ENCODE data around the gene PRUNE2.

The PRUNE2 gene

GRCh38 chr9:76912636-76913275 lies 6.8 kb upstream of the PRUNE2 start:
- no peaks in the 10 kb centered on the region for H3K4me1 Mint-ChIP-seq (ENCODE audit: low read depth)
- H3K27ac Mint-ChIP-seq = no peak overlapping the region
- no peak overlapping the region for H3K4me3 Mint-ChIP-seq
- no peaks in the 10 kb centered on the region for H3K9me3 Mint-ChIP-seq
- peaks cover 13% of the 10 kb centered on the region for H3K27me3 Mint-ChIP-seq
- intact Hi-C loops (cut with micrococcal nuclease) = no loop called here
- no peaks in the 10 kb centered on the region for H3K36me3 Mint-ChIP-seq (ENCODE audit: low read depth)

- intact Hi-C loops (cut with micrococcal nuclease) = no loop called here
- Mint-ChIP-seq H3K4me1 (ENCODE audit: low read depth) (no peaks in the 10 kb centered on the region), H3K9me3 (no peaks in the 10 kb centered on the region), H3K36me3 (ENCODE audit: low read depth) (no peaks in the 10 kb centered on the region), H3K27me3 (peaks cover 20% of the 10 kb centered on the region), H3K4me3 (no peak overlapping the region), H3K27ac (no peak overlapping the region)
These were observed 6.1 kb upstream of the PRUNE2 start for GRCh38 chr9:76911971-76912370.

GRCh38 chr9:76910861-76911260 lies 4.9 kb upstream of the PRUNE2 start:
- no peaks in the 10 kb centered on the region for H3K4me1 Mint-ChIP-seq (ENCODE audit: low read depth)
- H3K27ac Mint-ChIP-seq = no peak overlapping the region
- intact Hi-C loops (cut with micrococcal nuclease) = no loop called here
- no peak overlapping the region for H3K4me3 Mint-ChIP-seq
- H3K36me3 Mint-ChIP-seq (ENCODE audit: low read depth) = no peaks in the 10 kb centered on the region
- H3K27me3 Mint-ChIP-seq = peaks cover 27% of the 10 kb centered on the region
- H3K9me3 Mint-ChIP-seq = no peaks in the 10 kb centered on the region

GRCh38 chr9:76906647-76906975 lies 697 bp upstream of the PRUNE2 start:
- no peaks in the 10 kb centered on the region for H3K9me3 Mint-ChIP-seq
- H3K27ac Mint-ChIP-seq = no peak overlapping the region
- no peaks in the 10 kb centered on the region for H3K36me3 Mint-ChIP-seq (ENCODE audit: low read depth)
- H3K4me3 Mint-ChIP-seq = no peak overlapping the region
- intact Hi-C loops (cut with micrococcal nuclease) = no loop called here
- peaks cover 52% of the 10 kb centered on the region for H3K27me3 Mint-ChIP-seq
- H3K4me1 Mint-ChIP-seq (ENCODE audit: low read depth) = no peaks in the 10 kb centered on the region

DNA sequence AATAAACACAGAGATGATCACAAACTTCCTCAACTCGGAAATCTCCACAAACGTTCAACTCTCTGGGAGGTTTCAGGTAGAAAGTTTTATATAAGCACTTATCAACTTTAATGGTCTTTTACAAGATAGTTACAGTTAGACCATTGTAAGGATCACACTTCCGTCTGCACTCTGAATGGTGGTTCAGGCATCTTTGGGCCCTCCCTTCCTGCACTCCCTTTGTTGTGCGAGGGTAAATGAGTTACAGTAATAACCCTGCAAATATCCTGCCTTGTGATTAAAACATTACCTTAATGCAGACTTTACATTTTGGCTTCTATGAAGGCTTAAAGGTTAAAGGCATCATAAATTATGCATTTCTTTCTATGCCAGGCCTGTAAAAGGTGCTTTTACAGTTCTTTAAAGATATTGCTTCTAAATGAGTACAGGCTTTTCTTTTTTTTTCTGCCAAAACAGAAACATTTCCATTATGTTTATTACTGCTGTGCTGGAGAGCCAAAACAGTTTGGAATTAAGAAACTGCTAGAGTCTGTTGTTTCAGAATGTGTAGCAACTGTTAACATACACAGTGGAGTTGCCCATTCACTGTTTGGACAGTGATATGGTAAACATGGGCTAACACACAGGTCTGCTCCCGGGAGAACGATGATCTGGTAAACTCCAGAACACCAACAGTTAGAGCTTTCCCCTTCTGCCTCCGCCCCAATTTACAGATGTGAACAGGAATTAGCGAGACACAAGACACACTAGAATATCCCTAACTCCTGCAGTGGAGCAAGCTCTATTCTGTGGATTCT lies 1.1 kb downstream of the PRUNE2 start:
- intact Hi-C loops (cut with micrococcal nuclease) = no loop called here
- Mint-ChIP-seq H3K27me3 (peaks cover 56% of the 10 kb centered on the region), H3K9me3 (no peaks in the 10 kb centered on the region)

DNA sequence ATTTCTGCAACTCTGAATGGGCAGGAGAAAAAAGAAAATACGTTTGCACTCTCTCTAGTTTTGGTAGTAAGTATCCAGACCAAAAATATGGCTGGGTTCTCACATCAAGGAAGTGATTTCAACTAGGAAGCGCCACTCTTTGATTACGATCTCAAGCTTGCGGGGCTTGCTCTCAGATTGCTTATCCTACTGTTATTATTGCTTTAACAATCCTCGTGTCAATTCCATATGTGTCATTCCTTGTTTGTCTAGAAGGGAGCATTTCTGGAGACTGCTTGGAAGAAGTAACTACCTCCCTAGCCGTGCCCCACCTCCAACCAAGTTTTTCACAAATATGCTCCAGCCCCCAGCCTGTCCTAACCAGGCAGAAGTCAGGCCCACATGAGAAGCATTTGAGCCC lies 3.5 kb downstream of the PRUNE2 start:
- Mint-ChIP-seq H3K27me3 (peaks cover 45% of the 10 kb centered on the region), H3K27ac (no peak overlapping the region)

More for the DNA sequence above, 1.1 kb downstream of the PRUNE2 start:
- Mint-ChIP-seq H3K4me1 (ENCODE audit: low read depth) (no peaks in the 10 kb centered on the region), H3K27ac (no peak overlapping the region), H3K4me3 (no peak overlapping the region), H3K36me3 (ENCODE audit: low read depth) (no peaks in the 10 kb centered on the region)

DNA sequence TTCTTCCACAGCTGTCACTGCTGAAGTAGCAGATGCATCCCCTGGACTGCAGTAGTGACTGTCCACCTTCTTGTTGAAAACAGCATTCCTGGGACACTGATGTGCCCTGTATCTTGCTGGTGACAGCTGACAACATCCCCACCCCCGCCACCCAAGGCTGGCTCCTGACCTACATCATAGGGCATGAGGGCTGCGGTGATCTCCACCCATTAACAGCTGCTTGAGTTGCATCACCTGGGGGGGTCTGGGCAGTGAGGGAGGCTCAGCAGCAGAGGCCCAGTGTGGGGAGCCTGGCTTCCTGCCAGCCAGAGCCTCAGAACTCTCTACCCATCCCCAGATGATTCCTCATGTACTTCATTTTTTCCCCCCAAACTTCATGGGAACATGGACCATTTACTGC lies 4.1 kb downstream of the PRUNE2 start:
- no peaks in the 10 kb centered on the region for H3K36me3 Mint-ChIP-seq (ENCODE audit: low read depth)
- intact Hi-C loops (cut with micrococcal nuclease) = no loop called here
- H3K27ac Mint-ChIP-seq = no peak overlapping the region
- H3K4me3 Mint-ChIP-seq = no peak overlapping the region
- H3K4me1 Mint-ChIP-seq (ENCODE audit: low read depth) = no peaks in the 10 kb centered on the region
- no peaks in the 10 kb centered on the region for H3K9me3 Mint-ChIP-seq
- H3K27me3 Mint-ChIP-seq = peaks cover 40% of the 10 kb centered on the region

More for the DNA sequence above, 3.5 kb downstream of the PRUNE2 start:
- H3K4me3 Mint-ChIP-seq = no peak overlapping the region
- no peaks in the 10 kb centered on the region for H3K36me3 Mint-ChIP-seq (ENCODE audit: low read depth)
- H3K4me1 Mint-ChIP-seq (ENCODE audit: low read depth) = no peaks in the 10 kb centered on the region
- H3K9me3 Mint-ChIP-seq = no peaks in the 10 kb centered on the region
- intact Hi-C loops (cut with micrococcal nuclease) = no loop called here

- H3K36me3 Mint-ChIP-seq (ENCODE audit: low read depth) = no peaks in the 10 kb centered on the region
- H3K27me3 Mint-ChIP-seq = peaks cover 34% of the 10 kb centered on the region
- no peaks in the 10 kb centered on the region for H3K4me1 Mint-ChIP-seq (ENCODE audit: low read depth)
- intact Hi-C loops (cut with micrococcal nuclease) = no loop called here
- no peak overlapping the region for H3K4me3 Mint-ChIP-seq
- H3K9me3 Mint-ChIP-seq = no peaks in the 10 kb centered on the region
- no peak overlapping the region for H3K27ac Mint-ChIP-seq
These were observed 5.0 kb downstream of the PRUNE2 start for GRCh38 chr9:76900884-76901440.

- Mint-ChIP-seq H3K9me3 (no peaks in the 10 kb centered on the region), H3K27me3 (peaks cover 17% of the 10 kb centered on the region), H3K27ac (no peak overlapping the region), H3K4me1 (ENCODE audit: low read depth) (no peaks in the 10 kb centered on the region), H3K4me3 (no peak overlapping the region), H3K36me3 (ENCODE audit: low read depth) (no peaks in the 10 kb centered on the region)
- intact Hi-C loops (cut with micrococcal nuclease) = no loop called here
These were observed 7.1 kb downstream of the PRUNE2 start for GRCh38 chr9:76898786-76899185.

DNA sequence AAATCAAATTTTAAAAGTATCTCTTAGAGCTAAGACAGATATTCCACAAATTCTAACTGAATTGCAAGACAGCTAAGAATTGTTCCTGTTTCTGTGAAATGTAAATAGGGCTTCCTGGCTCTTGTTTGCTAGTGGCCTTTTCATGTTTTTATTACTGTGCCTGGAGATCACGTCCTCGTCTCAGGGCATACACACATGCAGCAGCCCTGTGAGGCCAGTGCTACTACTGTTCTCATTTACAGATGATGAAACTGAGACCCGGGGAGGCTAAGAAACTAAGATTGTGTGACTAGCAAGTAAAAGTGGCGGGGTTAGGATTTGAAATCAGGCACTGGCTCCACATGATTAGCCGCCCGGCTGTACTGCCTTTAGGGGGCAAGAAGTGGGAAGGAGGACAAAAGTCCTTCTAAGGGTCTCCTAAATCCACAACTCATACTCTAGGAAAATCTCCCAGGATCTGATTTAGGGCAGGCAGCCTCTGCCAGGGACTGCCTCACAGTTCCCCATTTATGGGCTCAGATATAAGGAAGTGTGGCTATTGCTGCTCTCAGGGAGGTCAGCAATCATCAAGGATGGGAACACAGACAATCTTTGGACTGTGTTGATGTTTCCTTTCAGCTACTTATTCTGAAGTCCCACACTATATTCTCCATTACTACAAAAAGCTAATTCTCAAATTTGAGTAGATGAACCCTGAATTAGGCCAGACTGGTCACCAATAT lies 7.9 kb downstream of the PRUNE2 start:
- Mint-ChIP-seq H3K27ac (no peak overlapping the region), H3K4me1 (ENCODE audit: low read depth) (no peaks in the 10 kb centered on the region), H3K4me3 (no peak overlapping the region), H3K27me3 (peaks cover 15% of the 10 kb centered on the region), H3K36me3 (ENCODE audit: low read depth) (no peaks in the 10 kb centered on the region), H3K9me3 (no peaks in the 10 kb centered on the region)
- intact Hi-C loops (cut with micrococcal nuclease) = no loop called here

DNA sequence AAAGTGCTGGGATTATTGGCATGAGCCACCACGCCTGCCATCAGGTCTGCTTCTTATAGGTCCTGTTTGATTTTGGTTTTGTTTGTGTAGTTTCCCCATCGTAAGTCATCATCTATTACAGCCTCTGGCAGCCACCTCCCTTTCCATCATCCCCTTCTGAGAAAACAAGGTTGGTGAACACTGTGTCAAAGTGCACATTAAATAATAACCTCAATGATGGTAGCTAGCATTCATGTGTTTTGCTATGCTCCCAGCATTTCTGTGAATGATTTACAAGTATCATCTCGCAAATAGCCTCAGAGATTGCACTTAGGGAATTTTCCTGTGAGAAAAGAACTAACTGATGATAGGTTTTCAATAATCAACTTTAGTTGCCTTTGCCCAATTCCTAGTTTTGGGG lies 9.9 kb downstream of the PRUNE2 start:
- no peaks in the 10 kb centered on the region for H3K36me3 Mint-ChIP-seq (ENCODE audit: low read depth)
- intact Hi-C loops (cut with micrococcal nuclease) = no loop called here
- no peak overlapping the region for H3K4me3 Mint-ChIP-seq
- H3K27ac Mint-ChIP-seq = no peak overlapping the region
- H3K9me3 Mint-ChIP-seq = no peaks in the 10 kb centered on the region
- H3K27me3 Mint-ChIP-seq = peaks cover 8% of the 10 kb centered on the region
- H3K4me1 Mint-ChIP-seq (ENCODE audit: low read depth) = no peaks in the 10 kb centered on the region

GRCh38 chr9:76895186-76895585 lies 10.7 kb downstream of the PRUNE2 start:
- Mint-ChIP-seq H3K4me3 (no peak overlapping the region), H3K27ac (no peak overlapping the region), H3K36me3 (ENCODE audit: low read depth) (no peaks in the 10 kb centered on the region), H3K4me1 (ENCODE audit: low read depth) (no peaks in the 10 kb centered on the region), H3K27me3 (peaks cover 4% of the 10 kb centered on the region), H3K9me3 (no peaks in the 10 kb centered on the region)
- intact Hi-C loops (cut with micrococcal nuclease) = no loop called here

DNA sequence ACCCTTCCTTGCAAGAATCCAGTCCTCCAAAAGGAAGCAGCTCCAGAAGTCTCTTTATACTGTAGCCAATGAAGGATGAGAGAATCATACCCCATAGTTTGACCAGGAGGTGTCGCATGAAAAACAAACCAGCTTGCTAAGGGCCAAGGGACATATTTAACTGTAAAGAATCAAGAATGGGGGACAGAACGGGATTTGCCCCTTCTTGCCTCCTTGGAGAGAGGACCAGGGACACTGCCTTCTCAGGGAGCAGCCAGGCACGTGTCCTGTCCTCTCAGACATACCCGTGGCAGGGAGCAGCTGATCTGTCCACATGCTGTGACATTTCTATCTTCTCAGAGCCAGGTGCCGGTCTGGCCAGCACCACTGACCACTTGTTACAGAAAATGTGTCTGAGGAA lies 11.7 kb downstream of the PRUNE2 start:
- Mint-ChIP-seq H3K4me3 (no peak overlapping the region), H3K27ac (no peak overlapping the region), H3K36me3 (ENCODE audit: low read depth) (no peaks in the 10 kb centered on the region), H3K27me3 (peaks cover 3% of the 10 kb centered on the region), H3K4me1 (ENCODE audit: low read depth) (no peaks in the 10 kb centered on the region), H3K9me3 (no peaks in the 10 kb centered on the region)
- intact Hi-C loops (cut with micrococcal nuclease) = no loop called here

DNA sequence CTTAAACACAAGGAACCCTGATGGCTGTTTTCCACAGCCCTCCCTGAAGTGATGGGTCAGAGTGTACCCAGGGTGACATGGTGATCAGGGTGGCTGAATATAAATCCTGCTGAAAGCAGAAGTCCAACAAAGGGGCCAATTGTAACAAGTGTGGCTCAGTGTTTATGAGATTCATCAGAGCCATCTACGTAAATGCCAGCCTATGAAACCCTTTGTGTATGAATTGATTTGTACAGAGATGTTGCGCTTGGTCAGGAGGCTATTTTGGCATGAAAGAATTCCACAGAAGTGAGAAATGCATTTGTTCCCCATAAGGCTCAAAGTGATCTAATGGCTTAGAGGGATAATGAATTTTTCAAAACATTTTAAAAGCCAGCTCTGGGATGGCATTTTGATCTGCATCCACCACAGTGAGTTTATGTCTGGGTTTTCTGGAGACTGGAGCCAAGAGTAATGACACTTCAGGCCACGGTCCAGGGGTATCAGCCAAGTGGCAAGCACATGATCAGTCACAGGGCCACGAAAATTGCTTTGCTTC lies 12.4 kb downstream of the PRUNE2 start:
- Mint-ChIP-seq H3K27me3 (peaks cover 2% of the 10 kb centered on the region), H3K9me3 (no peaks in the 10 kb centered on the region), H3K4me3 (no peak overlapping the region), H3K4me1 (ENCODE audit: low read depth) (no peaks in the 10 kb centered on the region), H3K36me3 (ENCODE audit: low read depth) (no peaks in the 10 kb centered on the region), H3K27ac (no peak overlapping the region)
- intact Hi-C loops (cut with micrococcal nuclease) = no loop called here
